Epithelial cell of proximal tubule (primary cell): ENCODE results near the gene IGFALS. TPM values are rescaled to one million over a fixed set of nuclear protein-coding genes. Genes with fewer than 3 reads are reported as not detected.

Source experiments
- DNase-seq: peaks from one replicate; pipeline ENCODE4 v3.0.0-alpha.2; 2011; ENCODE audit warnings: low read depth
- H3K4me3 ChIP-seq: 2 replicates; pipeline ENCODE4 v1.5.1; 2011; ENCODE audit warnings: low read depth, mild to moderate bottlenecking, low read length
- total RNA-seq: library from RNA; depleted of rRNA; stranded (reverse); fragments of >200 nt; gene quantifications from 2 replicates; pipeline ENCODE4 v1.2.3, GENCODE V29; 2015
- TF ChIP-seq, protein P1 (sequence below): conservative IDR thresholded peaks from 2 replicates; pipeline ENCODE4 v1.5.1; 2012; ENCODE audit warnings: low read depth, mild to moderate bottlenecking, low read length

IGFALS gene
- total RNA-seq, 1 donor from 2014 or later = 2.6 TPM

DNA sequence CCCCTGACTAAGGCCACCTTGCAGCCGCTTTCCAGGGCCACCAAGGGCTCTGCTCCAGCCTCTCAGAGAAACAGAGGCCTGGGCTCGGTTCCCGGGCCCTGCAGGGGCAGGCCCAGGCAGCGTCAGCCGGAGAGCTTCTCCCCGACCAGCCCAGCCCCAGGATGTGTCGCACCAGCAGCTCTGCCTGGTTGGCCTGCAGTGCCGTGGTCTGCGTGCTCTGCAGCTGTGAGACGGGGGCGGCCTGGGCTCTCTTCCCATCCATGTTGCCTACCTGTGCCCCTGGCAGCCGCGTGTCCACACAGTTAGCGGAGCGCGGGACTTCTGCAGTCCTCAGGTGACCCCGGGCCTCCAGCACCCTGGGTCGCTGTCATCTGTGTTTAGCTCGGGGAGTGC is 4.8 kb downstream of the IGFALS start:
- no peak for DNase-seq
- H3K4me3 ChIP-seq = no peak overlapping the region
- TF ChIP-seq, protein P1, sequence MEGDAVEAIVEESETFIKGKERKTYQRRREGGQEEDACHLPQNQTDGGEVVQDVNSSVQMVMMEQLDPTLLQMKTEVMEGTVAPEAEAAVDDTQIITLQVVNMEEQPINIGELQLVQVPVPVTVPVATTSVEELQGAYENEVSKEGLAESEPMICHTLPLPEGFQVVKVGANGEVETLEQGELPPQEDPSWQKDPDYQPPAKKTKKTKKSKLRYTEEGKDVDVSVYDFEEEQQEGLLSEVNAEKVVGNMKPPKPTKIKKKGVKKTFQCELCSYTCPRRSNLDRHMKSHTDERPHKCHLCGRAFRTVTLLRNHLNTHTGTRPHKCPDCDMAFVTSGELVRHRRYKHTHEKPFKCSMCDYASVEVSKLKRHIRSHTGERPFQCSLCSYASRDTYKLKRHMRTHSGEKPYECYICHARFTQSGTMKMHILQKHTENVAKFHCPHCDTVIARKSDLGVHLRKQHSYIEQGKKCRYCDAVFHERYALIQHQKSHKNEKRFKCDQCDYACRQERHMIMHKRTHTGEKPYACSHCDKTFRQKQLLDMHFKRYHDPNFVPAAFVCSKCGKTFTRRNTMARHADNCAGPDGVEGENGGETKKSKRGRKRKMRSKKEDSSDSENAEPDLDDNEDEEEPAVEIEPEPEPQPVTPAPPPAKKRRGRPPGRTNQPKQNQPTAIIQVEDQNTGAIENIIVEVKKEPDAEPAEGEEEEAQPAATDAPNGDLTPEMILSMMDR = no peak

- DNase-seq = no peak
- TF ChIP-seq, protein P1 = no peak
- no peak overlapping the region for H3K4me3 ChIP-seq
These were observed 5.3 kb downstream of the IGFALS start for GRCh38 chr16:1788095-1788707.

- no peak for DNase-seq
- TF ChIP-seq, protein P1 = no peak
- no peak overlapping the region for H3K4me3 ChIP-seq
These were observed 6.0 kb downstream of the IGFALS start for GRCh38 chr16:1787322-1788094.

DNA sequence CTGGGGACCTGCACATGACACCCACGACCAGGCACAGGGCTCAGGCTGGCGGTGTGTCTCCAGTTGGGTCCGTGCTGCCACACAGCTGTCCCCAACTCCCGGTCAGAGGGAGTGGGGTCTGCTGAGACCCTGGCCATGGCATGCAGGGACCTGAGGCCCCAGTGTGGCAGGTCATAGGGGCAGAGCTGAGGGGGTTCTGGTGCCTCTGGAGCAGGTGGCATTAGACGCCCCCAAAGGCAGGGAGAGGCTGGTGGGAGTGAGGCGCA is 6.5 kb downstream of the IGFALS start:
- no peak for DNase-seq
- TF ChIP-seq, protein P1 = no peak
- no peak overlapping the region for H3K4me3 ChIP-seq

DNA sequence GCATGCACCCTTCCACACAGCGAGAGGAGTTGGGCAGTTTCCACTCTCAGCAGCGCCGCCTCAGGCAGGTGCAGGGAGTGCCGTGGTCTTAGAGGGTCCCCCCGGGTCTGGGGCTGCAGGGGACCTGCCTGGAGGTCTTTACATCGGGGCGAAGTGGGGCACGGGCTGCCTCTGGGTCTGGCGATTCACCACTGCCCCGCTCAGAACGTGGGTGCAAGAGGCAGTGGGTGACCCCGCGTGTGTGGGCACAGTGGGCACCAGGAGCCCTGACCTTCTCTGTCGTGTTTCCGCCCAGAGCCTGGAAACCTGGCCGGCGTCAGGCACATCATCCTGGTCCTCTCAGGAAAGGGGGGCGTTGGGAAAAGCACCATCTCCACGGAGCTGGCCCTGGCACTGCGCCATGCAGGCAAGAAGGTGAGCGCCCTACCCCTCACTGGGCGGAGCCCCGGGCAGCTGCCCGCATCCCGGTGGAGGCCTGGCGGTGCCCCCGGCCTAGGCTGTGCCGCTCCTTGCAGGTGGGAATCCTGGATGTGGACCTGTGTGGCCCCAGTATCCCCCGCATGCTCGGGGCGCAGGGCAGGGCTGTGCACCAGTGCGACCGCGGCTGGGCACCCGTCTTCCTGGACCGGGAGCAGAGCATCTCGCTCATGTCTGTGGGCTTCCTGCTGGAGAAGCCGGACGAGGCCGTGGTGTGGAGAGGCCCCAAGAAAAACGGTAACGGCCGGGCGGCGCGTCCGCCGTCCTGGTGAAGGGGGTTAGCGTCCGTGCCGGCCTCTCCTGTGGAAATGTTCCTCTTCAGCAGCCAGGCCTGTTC is 7.1 kb downstream of the IGFALS start:
- no peak overlapping the region for H3K4me3 ChIP-seq
- TF ChIP-seq, protein P1 = no peak
- no peak for DNase-seq

DNA sequence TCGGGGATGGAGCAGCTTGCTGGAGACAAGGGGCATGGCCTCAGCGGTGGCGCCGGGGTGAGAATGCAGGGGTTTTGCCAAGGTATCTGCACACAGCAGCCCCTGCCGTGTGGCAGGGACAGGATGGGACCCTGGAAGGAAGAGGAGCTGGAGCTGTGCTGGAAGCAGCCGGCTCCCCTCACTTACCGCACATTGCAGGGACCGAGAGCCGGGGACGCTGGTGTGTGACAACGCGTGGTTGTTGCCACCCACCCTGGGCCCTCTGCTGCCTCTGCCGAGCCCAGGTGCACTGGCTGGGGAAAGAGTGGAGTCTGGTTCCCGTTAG is 7.7 kb downstream of the IGFALS start:
- no peak for DNase-seq
- H3K4me3 ChIP-seq = no peak overlapping the region
- TF ChIP-seq, protein P1 = no peak
